Tibial artery (tissue), 4 donors: ENCODE results near the gene HCN1.

Source experiments
- DNase-seq, 2 donors: peaks; one replicate each; pipeline ENCODE4 v3.0.0-alpha.2; 2019
- H3K27ac ChIP-seq, 2 donors: fragments of 200-600 bp; sonication (generic) in 1 of 2; 1 replicate in 1 of 2; 2 replicates in 1 of 2; pipeline ENCODE4 v1.5.1; 2018 to 2019; ENCODE audit warnings: mild to moderate bottlenecking in 1 of 2
- H3K27me3 ChIP-seq, 2 donors: fragments of 200-600 bp; sonication (generic) in 1 of 2; one replicate each; pipeline versions ENCODE4 v1.5.1 to v1.6.0; 2016 to 2019
- H3K36me3 ChIP-seq, 3 donors: fragments of 200-600 bp; sonication (generic) in 2 of 3; one replicate each; pipeline ENCODE4 v1.5.1; 2016 to 2019; ENCODE audit warnings: mild to moderate bottlenecking in 2 of 3
- H3K4me1 ChIP-seq, 4 donors: fragments of 200-600 bp; sonication (generic) in 2 of 4; 1 replicate in 3 of 4; 2 replicates in 1 of 4; pipeline ENCODE4 v1.5.1; 2016 to 2019
- H3K4me3 ChIP-seq, 2 donors: fragments of 200-600 bp; sonication (generic) in 1 of 2; 1 replicate in 1 of 2; 2 replicates in 1 of 2; pipeline ENCODE4 v1.5.1; 2018 to 2019; ENCODE audit warnings: mild to moderate bottlenecking in 2 of 2
- H3K9me3 ChIP-seq, 3 donors: fragments of 200-600 bp; sonication (generic) in 1 of 3; one replicate each; pipeline ENCODE4 v1.5.1; 2016 to 2019
- CTCF ChIP-seq, 2 experiments: fragments of 200-600 bp in 1 of 2; fragments of 450-650 bp in 1 of 2; IDR thresholded peaks; one replicate each; pipeline ENCODE4 v1.5.1; 2017 to 2019; ENCODE audit warnings: antibody characterized with exemption in 2 of 2, mild to moderate bottlenecking in 1 of 2, moderate library complexity in 1 of 2
- intact Hi-C: fragments of 100-400 bp; cut with DNase I; formaldehyde crosslinking; loops from one replicate; pipeline ENCODE4 v1.15.0; 2023; ENCODE audit warnings: low total_unique reads

Gene HCN1

DNA sequence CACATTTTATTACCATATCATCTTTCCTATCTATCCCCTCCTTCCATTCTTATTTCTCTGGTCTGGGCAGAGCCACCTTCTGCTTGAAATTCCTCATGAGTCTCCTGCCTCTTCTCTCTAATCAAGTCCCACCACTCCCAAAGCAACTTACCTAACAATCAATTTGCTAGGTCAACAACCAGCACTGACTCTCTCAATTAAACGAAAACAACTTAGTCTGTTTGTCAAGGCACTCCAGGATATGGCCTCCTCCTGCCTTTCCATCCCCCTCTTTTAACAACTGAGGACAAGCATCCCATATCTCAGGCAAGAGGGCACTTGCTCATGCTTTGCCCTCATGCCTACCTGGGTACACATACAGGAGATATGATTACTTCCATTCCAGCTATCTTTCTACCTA is 47.4 kb downstream of the HCN1 start:
- Histone ChIP-seq H3K36me3 (no peaks in the 10 kb centered on the region), H3K4me3 (no peak overlapping the region), H3K9me3 (no peaks in the 10 kb centered on the region), H3K4me1 (no peaks in the 10 kb centered on the region), H3K27ac (no peak overlapping the region), H3K27me3 (no peaks in the 10 kb centered on the region)
- no peak for TF ChIP-seq CTCF (IDR thresholded peaks at IDR 0.05)
- DNase-seq = no peak
- intact Hi-C loops = no loop called here

- TF ChIP-seq CTCF (IDR thresholded peaks at IDR 0.05) = no peak
- no peaks in the 10 kb centered on the region for H3K4me1 ChIP-seq
- no peaks in the 10 kb centered on the region for H3K27me3 ChIP-seq
- intact Hi-C loops = no loop called here
- H3K4me3 ChIP-seq = no peak overlapping the region
- DNase-seq = no peak
- no peaks in the 10 kb centered on the region for H3K36me3 ChIP-seq
- H3K9me3 ChIP-seq = no peaks in the 10 kb centered on the region
- H3K27ac ChIP-seq = no peak overlapping the region
These were observed 53.1 kb downstream of the HCN1 start for GRCh38 chr5:45643056-45643455.

GRCh38 chr5:45642370-45642769 is 53.8 kb downstream of the HCN1 start:
- no peak for DNase-seq
- Histone ChIP-seq H3K4me1 (no peaks in the 10 kb centered on the region), H3K27me3 (no peaks in the 10 kb centered on the region), H3K27ac (no peak overlapping the region), H3K36me3 (no peaks in the 10 kb centered on the region), H3K9me3 (no peaks in the 10 kb centered on the region), H3K4me3 (no peak overlapping the region)
- TF ChIP-seq CTCF (IDR thresholded peaks at IDR 0.05) = no peak
- intact Hi-C loops = no loop called here

DNA sequence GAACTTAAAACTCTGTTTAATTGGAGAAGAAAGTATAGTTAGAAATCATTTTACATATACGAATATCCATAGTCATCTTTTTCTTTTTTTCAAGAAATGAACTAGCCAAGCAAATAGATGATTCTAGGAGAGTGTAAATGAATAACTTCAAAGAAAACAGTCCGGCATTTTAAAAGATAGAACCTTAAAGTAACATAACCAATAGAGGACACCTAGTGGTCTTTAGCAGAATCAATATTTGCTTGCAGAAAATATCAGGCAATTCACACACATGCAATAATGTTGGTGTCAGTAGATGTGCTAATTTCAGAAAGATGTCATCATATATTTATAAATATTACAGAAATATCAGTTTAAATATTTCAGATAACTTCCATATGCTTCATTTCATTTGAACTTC is 57.1 kb downstream of the HCN1 start:
- intact Hi-C loops = no loop called here
- H3K9me3 ChIP-seq = no peaks in the 10 kb centered on the region
- H3K27me3 ChIP-seq = no peaks in the 10 kb centered on the region
- no peak overlapping the region for H3K4me3 ChIP-seq
- no peaks in the 10 kb centered on the region for H3K4me1 ChIP-seq
- no peak for TF ChIP-seq CTCF (IDR thresholded peaks at IDR 0.05)
- no peak overlapping the region for H3K27ac ChIP-seq
- H3K36me3 ChIP-seq = no peaks in the 10 kb centered on the region
- DNase-seq = no peak

DNA sequence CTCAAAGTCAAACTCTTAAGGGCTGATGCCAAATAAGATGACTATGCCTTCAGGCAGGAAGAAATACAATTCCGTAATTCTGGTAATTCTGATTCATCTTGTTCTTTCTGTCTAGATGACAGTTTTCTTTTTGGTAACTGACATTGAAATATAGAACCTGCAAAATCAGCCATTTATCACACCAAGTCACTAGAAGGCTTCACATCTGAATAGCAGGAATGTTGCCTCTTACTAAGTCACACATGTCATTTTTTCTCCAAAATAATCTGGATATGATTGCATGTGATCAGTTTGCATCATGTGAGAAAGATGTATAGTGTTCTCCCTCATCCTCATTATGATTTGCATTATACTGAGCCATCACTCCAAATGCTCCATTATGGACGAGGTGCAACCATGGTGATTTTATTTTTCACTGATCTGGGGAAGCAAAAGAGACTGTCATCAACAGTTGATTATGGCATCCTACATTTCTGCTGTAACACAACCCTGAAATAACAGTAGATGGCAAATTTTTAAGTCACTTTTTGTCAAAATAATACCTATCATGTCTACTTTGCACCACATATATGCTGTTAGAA is 69.0 kb downstream of the HCN1 start:
- Histone ChIP-seq H3K4me1 (no peaks in the 10 kb centered on the region), H3K4me3 (no peak overlapping the region), H3K9me3 (no peaks in the 10 kb centered on the region), H3K27me3 (no peaks in the 10 kb centered on the region), H3K36me3 (no peaks in the 10 kb centered on the region), H3K27ac (no peak overlapping the region)
- TF ChIP-seq CTCF (IDR thresholded peaks at IDR 0.05) = no peak
- DNase-seq = no peak
- intact Hi-C loops = no loop called here

GRCh38 chr5:45623832-45624231 is 72.3 kb downstream of the HCN1 start:
- no peaks in the 10 kb centered on the region for H3K36me3 ChIP-seq
- intact Hi-C loops = no loop called here
- no peaks in the 10 kb centered on the region for H3K4me1 ChIP-seq
- no peaks in the 10 kb centered on the region for H3K27me3 ChIP-seq
- no peak for DNase-seq
- no peak overlapping the region for H3K27ac ChIP-seq
- H3K4me3 ChIP-seq = no peak overlapping the region
- no peak for TF ChIP-seq CTCF (IDR thresholded peaks at IDR 0.05)
- no peaks in the 10 kb centered on the region for H3K9me3 ChIP-seq
